Kidney epithelial cell (primary cell): ENCODE data around the gene SRPK2. TPM values are rescaled to one million over a fixed set of nuclear protein-coding genes. Genes with fewer than 3 reads are reported as not detected.

ENCODE experiments used
- DNase-seq: peaks from one replicate; pipeline ENCODE4 v3.0.0-alpha.2; 2010; ENCODE audit warnings: low read depth
- H3K27me3 ChIP-seq: 2 replicates; pipeline ENCODE4 v1.6.0; 2011; ENCODE audit warnings: low read length; ENCODE audit not compliant: control insufficient read depth, insufficient read depth
- H3K36me3 ChIP-seq: 2 replicates; pipeline ENCODE4 v1.5.1; 2011; ENCODE audit warnings: low read length; ENCODE audit not compliant: control insufficient read depth, insufficient read depth
- H3K4me3 ChIP-seq: 2 replicates; pipeline ENCODE4 v1.5.1; 2011; ENCODE audit warnings: low read depth, mild to moderate bottlenecking, control low read depth, low read length
- CTCF ChIP-seq: IDR thresholded peaks from 2 replicates; pipeline ENCODE4 v1.5.1; 2011; ENCODE audit warnings: mild to moderate bottlenecking, moderate library complexity, low read length, control low read depth, inconsistent platforms; ENCODE audit not compliant: insufficient read depth, poor library complexity, severe bottlenecking
- total RNA-seq: library from RNA; depleted of rRNA; stranded (reverse); fragments of >200 nt; gene quantifications from 2 replicates; pipeline ENCODE4 v1.2.3, GENCODE V29; 2015

Gene SRPK2
- total RNA-seq, 1 donor from 2014 or later: 33.9 TPM

DNA sequence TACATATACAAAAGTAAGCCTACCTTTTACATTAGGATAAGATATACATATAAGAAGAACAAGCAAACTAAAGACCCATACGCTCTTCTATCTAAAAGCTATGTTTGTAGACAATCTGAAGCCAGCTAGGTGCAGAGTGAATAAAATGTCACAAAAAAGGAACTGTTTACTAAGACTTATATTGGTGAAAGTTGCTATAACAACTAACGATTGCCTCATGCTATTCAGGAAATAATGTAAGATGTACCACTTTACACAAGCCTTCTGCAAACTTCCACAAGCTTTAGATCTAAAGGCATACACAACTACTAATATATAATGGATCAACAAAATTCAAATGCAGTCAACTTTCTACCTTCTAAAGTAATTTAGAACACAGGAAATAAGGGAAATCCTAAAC is 175.1 kb downstream of the SRPK2 start:
- no peak for DNase-seq
- H3K4me3 ChIP-seq: no peak overlapping the region

GRCh38 chr7:105212212-105212611 is 176.5 kb downstream of the SRPK2 start:
- no peak for DNase-seq
- no peaks in the 10 kb centered on the region for H3K36me3 ChIP-seq
- no peak for TF ChIP-seq CTCF

More for the DNA sequence above, 175.1 kb downstream of the SRPK2 start:
- no peaks in the 10 kb centered on the region for H3K36me3 ChIP-seq
- no peaks in the 10 kb centered on the region for H3K27me3 ChIP-seq
- TF ChIP-seq CTCF: no peak

DNA sequence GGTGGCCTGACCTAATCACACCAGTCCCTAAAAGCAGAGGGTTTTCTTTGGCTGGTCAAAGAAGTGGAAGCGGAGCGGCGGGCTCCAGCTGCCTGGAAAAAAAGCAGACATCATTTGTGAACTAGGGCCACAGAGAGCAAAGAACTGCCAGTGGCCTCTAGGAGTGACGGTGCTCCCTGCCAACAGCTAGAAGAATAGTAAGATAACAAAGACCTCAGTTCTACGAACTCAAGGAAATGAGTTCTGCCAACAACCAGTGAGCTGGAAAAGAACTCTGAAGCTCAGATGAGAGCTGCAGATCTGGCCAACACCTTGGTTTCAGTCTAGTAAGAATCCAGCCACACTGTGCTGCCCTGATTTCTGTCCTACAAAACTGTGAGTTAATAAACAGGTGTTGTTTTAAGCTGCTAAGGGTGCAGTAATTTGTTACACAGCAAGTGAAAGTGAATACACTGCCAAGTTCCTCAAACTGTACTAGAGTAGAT is 178.0 kb downstream of the SRPK2 start:
- no peak for TF ChIP-seq CTCF
- no peak overlapping the region for H3K4me3 ChIP-seq

More at GRCh38 chr7:105212212-105212611, 176.5 kb downstream of the SRPK2 start:
- no peak overlapping the region for H3K4me3 ChIP-seq
- H3K27me3 ChIP-seq: no peaks in the 10 kb centered on the region

DNA sequence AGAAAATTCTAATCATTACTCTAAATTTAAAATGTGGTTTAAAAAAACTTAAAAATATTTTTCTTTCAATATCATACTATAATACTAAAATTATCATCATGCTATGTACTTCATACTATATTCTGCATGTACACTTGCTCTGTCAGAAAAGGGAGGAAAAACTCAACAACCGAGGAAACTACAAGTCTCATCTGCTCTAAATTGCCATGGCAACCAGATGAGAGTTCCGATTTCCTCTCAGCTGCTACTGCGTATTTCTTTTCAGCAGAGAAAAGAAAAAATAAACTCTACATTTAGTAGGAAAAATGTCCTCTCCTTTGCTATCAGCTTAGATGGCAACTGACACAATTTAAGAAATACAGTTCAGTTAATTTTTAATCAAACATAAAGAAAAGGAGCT is 178.9 kb downstream of the SRPK2 start:
- DNase-seq: no peak
- Histone ChIP-seq H3K36me3 (no peaks in the 10 kb centered on the region), H3K27me3 (no peaks in the 10 kb centered on the region), H3K4me3 (no peak overlapping the region)
- no peak for TF ChIP-seq CTCF

More for the DNA sequence above, 178.0 kb downstream of the SRPK2 start:
- Histone ChIP-seq H3K27me3 (no peaks in the 10 kb centered on the region), H3K36me3 (no peaks in the 10 kb centered on the region)
- no peak for DNase-seq

- no peaks in the 10 kb centered on the region for H3K36me3 ChIP-seq
Measured at GRCh38 chr7:105209433-105209832, 179.3 kb downstream of the SRPK2 start.

More at GRCh38 chr7:105209433-105209832, 179.3 kb downstream of the SRPK2 start:
- Histone ChIP-seq H3K4me3 (no peak overlapping the region), H3K27me3 (no peaks in the 10 kb centered on the region)
- no peak for TF ChIP-seq CTCF
- DNase-seq: no peak
